Medulla oblongata (tissue), 1 donor: ENCODE measurements around the gene SLC17A1.

Experiments
- DNase-seq: peaks from one replicate; pipeline ENCODE4 v3.0.0-alpha.2; 2015; ENCODE audit errors: extremely low spot score

The SLC17A1 gene

GRCh38 chr6:25831532-25832306, at the start of gene SLC17A1:
TSS of gene SLC17A1 (minus strand) at chr6:25832052. CDS start at chr6:25830557, 1,495 bp downstream.
- no peak for DNase-seq

GRCh38 chr6:25880601-25881000, 48.7 kb upstream of the SLC17A1 start:
- DNase-seq = no peak

- DNase-seq = no peak
These were observed 47.0 kb upstream of the SLC17A1 start for GRCh38 chr6:25878721-25879322.

- no peak for DNase-seq
These were observed 44.2 kb upstream of the SLC17A1 start for GRCh38 chr6:25875926-25876602.

- no peak for DNase-seq
These were observed 43.7 kb upstream of the SLC17A1 start for GRCh38 chr6:25875563-25875905.

GRCh38 chr6:25874822-25875562, 43.1 kb upstream of the SLC17A1 start:
- DNase-seq = no peak

- no peak for DNase-seq
These were observed 42.3 kb upstream of the SLC17A1 start, which contains the start of gene SLC17A3 for GRCh38 chr6:25874118-25874517. TSS of gene SLC17A3 (minus strand) at chr6:25874243. CDS start at chr6:25868387, 5,856 bp downstream.

GRCh38 chr6:25872814-25873213, 41.0 kb upstream of the SLC17A1 start:
- DNase-seq = no peak

- no peak for DNase-seq
These were observed 38.0 kb upstream of the SLC17A1 start for GRCh38 chr6:25869840-25870239.

GRCh38 chr6:25868436-25869183, 36.8 kb upstream of the SLC17A1 start:
- no peak for DNase-seq

GRCh38 chr6:25866011-25866410, 34.2 kb upstream of the SLC17A1 start:
- DNase-seq = no peak

GRCh38 chr6:25863360-25863759, 31.5 kb upstream of the SLC17A1 start:
- no peak for DNase-seq

GRCh38 chr6:25862199-25862598, 30.3 kb upstream of the SLC17A1 start:
- DNase-seq = no peak

GRCh38 chr6:25852756-25853155, 20.9 kb upstream of the SLC17A1 start:
- DNase-seq = no peak

- no peak for DNase-seq
These were observed 20.1 kb upstream of the SLC17A1 start for GRCh38 chr6:25851961-25852360.

GRCh38 chr6:25844518-25844917, 12.7 kb upstream of the SLC17A1 start:
- DNase-seq = no peak

GRCh38 chr6:25842526-25842925, 10.7 kb upstream of the SLC17A1 start:
- DNase-seq = no peak

GRCh38 chr6:25835442-25836283, 3.8 kb upstream of the SLC17A1 start:
- no peak for DNase-seq

- no peak for DNase-seq
These were observed 3.1 kb upstream of the SLC17A1 start for GRCh38 chr6:25834950-25835349.

GRCh38 chr6:25833136-25833535, 1.3 kb upstream of the SLC17A1 start:
- no peak for DNase-seq
